Inflammatory macrophage treated with lipopolysaccharide for 1 hour (primary cell): ENCODE measurements around the gene PDZRN3.
"Not testable (repeated sequence)": the region's sequence is repeated elsewhere in the genome, so short reads cannot be mapped to it uniquely, and the experiment has no call there.

Source experiments
- DNase-seq, 2 donors: peaks; one replicate each; pipeline ENCODE4 v3.0.0-alpha.2; 2020 to 2022

PDZRN3 gene

GRCh38 chr3:73484656-73485248, 140.0 kb downstream of the PDZRN3 start:
- no peak for DNase-seq

GRCh38 chr3:73481888-73482287, 142.9 kb downstream of the PDZRN3 start:
- no peak for DNase-seq

- DNase-seq: no peak
Measured at GRCh38 chr3:73480187-73480672, 144.5 kb downstream of the PDZRN3 start.

- no peak for DNase-seq
Measured at GRCh38 chr3:73479325-73479724, 145.4 kb downstream of the PDZRN3 start.

GRCh38 chr3:73478858-73479257, 145.9 kb downstream of the PDZRN3 start:
- no peak for DNase-seq

GRCh38 chr3:73475717-73476116, 149.0 kb downstream of the PDZRN3 start:
- DNase-seq: no peak

- no peak for DNase-seq
Measured at GRCh38 chr3:73475175-73475574, 149.6 kb downstream of the PDZRN3 start.

GRCh38 chr3:73474619-73475018, 150.1 kb downstream of the PDZRN3 start:
- DNase-seq: no peak

- no peak for DNase-seq
Measured at GRCh38 chr3:73473898-73474416, 150.8 kb downstream of the PDZRN3 start.

- no peak for DNase-seq
Measured at GRCh38 chr3:73473181-73473897, 151.4 kb downstream of the PDZRN3 start.

GRCh38 chr3:73471986-73472787, 152.6 kb downstream of the PDZRN3 start:
- no peak for DNase-seq

- no peak for DNase-seq
Measured at GRCh38 chr3:73470860-73471259, 153.9 kb downstream of the PDZRN3 start.

GRCh38 chr3:73469331-73469730, 155.4 kb downstream of the PDZRN3 start:
- DNase-seq: no peak

GRCh38 chr3:73467211-73467610, 157.5 kb downstream of the PDZRN3 start:
- no peak for DNase-seq

GRCh38 chr3:73465926-73466325, 158.8 kb downstream of the PDZRN3 start:
- DNase-seq: no peak

- not testable (repeated sequence) for DNase-seq
Measured at GRCh38 chr3:73464126-73464525, 160.6 kb downstream of the PDZRN3 start.

- no peak for DNase-seq
Measured at GRCh38 chr3:73461547-73461946, 163.2 kb downstream of the PDZRN3 start.

GRCh38 chr3:73459711-73460110, 165.0 kb downstream of the PDZRN3 start:
- DNase-seq: no peak

GRCh38 chr3:73453666-73454065, 171.1 kb downstream of the PDZRN3 start:
- DNase-seq: no peak

GRCh38 chr3:73452729-73453128, 172.0 kb downstream of the PDZRN3 start:
- no peak for DNase-seq

GRCh38 chr3:73451301-73451944, 173.3 kb downstream of the PDZRN3 start:
- DNase-seq: peak; percentile 6 to 36

- no peak for DNase-seq
Measured at GRCh38 chr3:73449774-73450173, 175.0 kb downstream of the PDZRN3 start.

- peak; percentile 14 to 18 for DNase-seq
Measured at GRCh38 chr3:73448761-73449301, 175.9 kb downstream of the PDZRN3 start.
